ENCODE data around the gene GRIN2A.
A peak's percentile ranks its signal among the peaks of the same experiment; 100 is the strongest.

Gene GRIN2A

GRCh38 chr16:10188236-10188635 is 6.0 kb upstream of the GRIN2A start:
- intact Hi-C loops (cut with DNase I), result no loop called here
- no peak for DNase-seq

DNA sequence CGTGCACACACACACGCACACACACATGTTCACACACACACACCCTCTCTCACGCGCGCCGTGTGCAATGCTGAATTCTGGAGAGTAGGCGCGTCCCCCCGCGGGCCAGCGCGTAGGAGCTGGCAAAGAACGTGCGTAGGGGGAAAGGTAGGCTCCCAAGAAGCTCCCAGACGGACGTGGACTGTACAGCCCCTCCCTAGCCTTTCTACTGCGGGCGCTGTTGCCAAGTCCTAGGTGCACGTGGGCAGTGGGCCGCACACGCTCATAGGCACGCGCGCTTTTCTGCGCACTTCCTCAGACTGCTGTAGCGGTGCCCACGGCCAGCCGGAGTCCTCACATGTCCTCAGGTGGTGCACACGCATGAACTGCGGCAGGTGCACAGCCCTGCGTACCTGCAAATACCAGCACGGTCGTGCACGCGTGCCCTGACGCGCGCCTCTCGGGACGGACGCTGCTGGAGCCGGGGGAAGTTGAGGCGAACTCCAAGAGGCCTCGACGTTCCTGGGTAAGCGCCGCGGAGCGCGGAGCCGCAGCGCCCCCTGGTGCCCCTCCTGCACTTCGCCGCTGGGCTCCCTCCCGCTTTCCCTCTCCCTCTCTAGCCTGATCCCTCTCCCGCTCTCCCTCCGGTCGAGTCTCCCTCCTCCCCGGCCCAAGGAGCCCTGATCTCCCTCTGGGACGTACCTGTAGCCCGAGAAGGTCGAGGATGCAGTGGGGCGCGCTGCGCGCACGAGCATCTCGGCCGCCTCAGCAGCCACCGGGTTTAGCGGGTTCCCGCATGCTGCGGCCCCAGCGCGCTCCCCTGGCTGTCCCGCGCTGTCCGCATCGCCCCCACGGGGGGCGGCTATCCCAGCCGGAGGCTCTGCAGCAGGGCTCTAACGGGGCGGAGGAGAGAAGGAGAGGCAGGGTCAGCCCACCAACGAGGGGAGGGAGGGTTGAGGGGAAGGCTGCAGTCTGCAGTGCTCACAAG is 749 bp downstream of the GRIN2A start:
- intact Hi-C loops (cut with DNase I), result loop anchor here (2.0 to 5.0 kb wide), 6 partner anchors 139 to 1021 kb away; no protein-coding TSS in a partner anchor
- peak; percentile 73 to 98 (median 80) for DNase-seq

- intact Hi-C loops (cut with DNase I), result loop anchor here (2.0 to 5.0 kb wide), 5 partner anchors 138 to 924 kb away; no protein-coding TSS in a partner anchor
- DNase-seq, result peak; percentile 30 to 94 (median 63)
Measured at GRCh38 chr16:10180771-10181163, 1.5 kb downstream of the GRIN2A start.

- intact Hi-C loops (cut with DNase I), result loop anchor here (2.0 to 5.0 kb wide), 5 partner anchors 138 to 923 kb away; no protein-coding TSS in a partner anchor
Measured at GRCh38 chr16:10180042-10180770, 2.0 kb downstream of the GRIN2A start.

GRCh38 chr16:10178526-10178925 is 3.7 kb downstream of the GRIN2A start:
- no peak for DNase-seq
- intact Hi-C loops (cut with DNase I), result no loop called here

More at GRCh38 chr16:10180042-10180770, 2.0 kb downstream of the GRIN2A start:
- DNase-seq, result peak in 4 of 10 donors; percentile 26 to 81 (median 74)

GRCh38 chr16:10178080-10178479 is 4.1 kb downstream of the GRIN2A start:
- intact Hi-C loops (cut with DNase I), result no loop called here
- DNase-seq, result no peak

- intact Hi-C loops (cut with DNase I), result no loop called here
- DNase-seq, result peak in 4 of 10 donors; percentile 19 to 87 (median 51)
Measured at GRCh38 chr16:10172848-10173655, 9.2 kb downstream of the GRIN2A start.

GRCh38 chr16:10171221-10171620 is 11.0 kb downstream of the GRIN2A start:
- no peak for DNase-seq
- intact Hi-C loops (cut with DNase I), result no loop called here

DNA sequence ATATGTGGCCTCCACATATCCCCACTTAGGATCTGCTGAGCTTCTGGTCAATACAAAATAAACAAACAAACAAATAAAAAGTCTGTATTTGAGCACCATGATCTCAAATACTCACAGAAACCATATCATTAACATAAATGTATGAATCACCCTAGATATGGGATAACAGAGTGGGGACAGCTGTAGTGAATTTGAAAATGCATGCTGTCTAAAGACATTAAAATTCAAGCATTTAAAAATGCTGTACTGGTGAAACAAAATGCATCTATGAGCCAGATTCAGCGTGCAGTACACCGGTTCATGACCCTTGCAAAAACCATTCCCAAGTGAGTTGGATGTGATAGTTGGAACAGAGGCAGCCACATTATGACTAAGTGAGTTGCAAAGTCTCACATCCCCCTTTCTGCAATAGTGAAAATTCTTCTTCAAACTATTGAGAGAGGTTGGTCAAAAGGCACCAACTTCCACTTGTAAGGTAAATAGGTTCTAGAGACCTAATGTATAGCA is 12.3 kb downstream of the GRIN2A start:
- intact Hi-C loops (cut with DNase I), result no loop called here
- no peak for DNase-seq

- no peak for DNase-seq
- intact Hi-C loops (cut with DNase I), result no loop called here
Measured at GRCh38 chr16:10169031-10169430, 13.2 kb downstream of the GRIN2A start.

DNA sequence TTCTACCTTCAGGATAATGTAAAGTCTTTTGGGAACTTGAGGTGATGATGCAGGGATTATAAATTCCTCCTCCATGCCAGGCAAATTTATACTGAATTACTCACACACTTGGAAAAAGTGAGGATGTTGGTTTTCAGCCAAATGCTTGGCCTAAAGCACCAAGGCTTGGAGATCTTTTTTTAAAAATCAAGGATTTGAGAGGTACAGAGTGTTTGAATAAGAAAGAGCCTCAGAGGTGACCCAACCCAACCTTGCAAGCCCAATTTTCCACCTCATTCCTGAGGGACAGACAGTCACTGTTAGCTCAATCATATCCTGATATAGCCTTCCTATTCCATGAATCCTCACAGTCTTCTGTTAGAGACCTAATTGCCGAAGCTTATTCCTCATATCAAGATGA is 14.0 kb downstream of the GRIN2A start:
- no peak for DNase-seq
- intact Hi-C loops (cut with DNase I), result no loop called here

GRCh38 chr16:10165643-10166042 is 16.6 kb downstream of the GRIN2A start:
- no peak for DNase-seq
- intact Hi-C loops (cut with DNase I), result no loop called here

DNA sequence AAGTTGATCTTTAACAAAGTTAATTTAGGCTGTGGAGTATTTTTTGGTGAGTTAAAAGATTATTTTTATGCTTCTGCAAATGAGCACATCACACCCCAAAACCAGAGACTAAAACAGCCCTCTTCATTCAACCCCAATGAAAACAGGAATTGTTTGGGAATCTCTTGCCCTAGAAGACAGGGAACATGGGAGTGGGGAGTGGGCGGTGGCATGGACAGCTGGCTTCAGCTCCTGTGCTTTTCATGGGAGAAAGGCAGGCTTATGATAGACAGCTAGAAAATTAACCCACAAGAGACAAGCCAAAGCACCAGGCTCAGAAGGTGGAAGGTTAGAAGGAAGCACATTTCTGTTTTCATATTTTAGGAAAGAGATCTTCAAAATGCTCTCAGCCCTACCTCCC is 19.2 kb downstream of the GRIN2A start:
- peak in 3 of 10 donors; percentile 43 to 86 (median 81) for DNase-seq
- intact Hi-C loops (cut with DNase I), result no loop called here

GRCh38 chr16:10156099-10156498 is 26.1 kb downstream of the GRIN2A start:
- intact Hi-C loops (cut with DNase I), result no loop called here
- no peak for DNase-seq

GRCh38 chr16:10154389-10154788 is 27.8 kb downstream of the GRIN2A start:
- intact Hi-C loops (cut with DNase I), result no loop called here
- DNase-seq, result no peak

- intact Hi-C loops (cut with DNase I), result no loop called here
- peak in 1 of 10 donors; percentile 66 for DNase-seq
Measured at GRCh38 chr16:10153985-10154384, 28.2 kb downstream of the GRIN2A start.

GRCh38 chr16:10151718-10152117 is 30.5 kb downstream of the GRIN2A start:
- DNase-seq, result no peak

GRCh38 chr16:10150906-10151305 is 31.3 kb downstream of the GRIN2A start:
- intact Hi-C loops (cut with DNase I), result no loop called here
- no peak for DNase-seq

More at GRCh38 chr16:10151718-10152117, 30.5 kb downstream of the GRIN2A start:
- intact Hi-C loops (cut with DNase I), result no loop called here

DNA sequence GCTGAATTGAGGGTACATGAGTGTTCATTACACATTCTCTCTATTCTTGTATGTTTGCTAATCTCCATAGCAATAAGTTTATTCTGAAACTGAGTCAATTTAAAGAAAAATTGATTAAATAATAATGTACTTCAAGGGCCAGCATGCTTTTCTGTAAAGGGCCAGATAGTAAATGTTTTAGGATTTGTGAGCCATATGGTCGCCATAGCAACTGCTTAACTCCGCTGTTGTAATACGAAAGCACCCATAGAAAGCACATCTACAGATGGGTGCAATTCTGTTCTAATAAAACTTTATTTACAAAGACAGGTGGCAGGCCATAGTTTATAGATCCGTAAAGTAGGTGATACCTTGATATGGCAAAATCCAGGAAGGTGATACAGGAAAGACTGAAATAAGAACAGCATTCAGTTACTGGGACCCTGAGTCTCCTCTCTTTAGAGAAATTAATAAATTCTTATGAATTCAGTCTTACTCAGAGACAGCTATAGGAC is 36.6 kb downstream of the GRIN2A start:
- intact Hi-C loops (cut with DNase I), result no loop called here

GRCh38 chr16:10141671-10142070 is 40.6 kb downstream of the GRIN2A start:
- intact Hi-C loops (cut with DNase I), result no loop called here
- DNase-seq, result no peak

More for the DNA sequence above, 36.6 kb downstream of the GRIN2A start:
- DNase-seq, result no peak
